Measurements from ENCODE around the gene RFWD3. TPM values are rescaled to one million over a fixed set of nuclear protein-coding genes. Genes with fewer than 3 reads are reported as not detected.

Gene RFWD3
- total RNA-seq, 4 donors from 2014 or later, result 20.3 to 33.5 (median 23.0) TPM

DNA sequence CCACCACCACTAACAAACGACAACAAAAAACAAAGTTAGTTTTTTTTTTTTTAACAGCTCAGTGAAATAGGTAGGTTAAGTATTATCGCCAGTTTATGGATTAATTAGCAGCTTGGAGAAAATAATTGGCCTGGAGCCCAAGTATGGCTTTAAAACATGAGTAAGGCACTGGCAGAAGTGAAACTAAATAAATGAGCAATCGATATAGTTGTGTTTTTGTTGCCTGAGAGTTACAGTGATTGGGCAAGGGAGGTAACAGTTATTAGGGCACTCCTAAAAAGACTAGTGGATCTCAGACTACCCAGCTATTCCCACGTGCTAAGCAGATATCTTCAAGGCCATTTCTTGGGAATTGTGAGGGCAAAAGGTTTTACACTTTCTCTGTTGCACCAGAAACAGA is 31.5 kb upstream of the RFWD3 start:
- 43 to 46% methylated on average over 4 of the region's 4 CpGs for WGBS, 2 donors
- intact Hi-C loops (cut with DNase I; ENCODE audit: low total_unique reads), result no loop called here
- no peak for TF ChIP-seq POLR2A (IDR thresholded peaks at IDR 0.05)
- TF ChIP-seq, protein P1, sequence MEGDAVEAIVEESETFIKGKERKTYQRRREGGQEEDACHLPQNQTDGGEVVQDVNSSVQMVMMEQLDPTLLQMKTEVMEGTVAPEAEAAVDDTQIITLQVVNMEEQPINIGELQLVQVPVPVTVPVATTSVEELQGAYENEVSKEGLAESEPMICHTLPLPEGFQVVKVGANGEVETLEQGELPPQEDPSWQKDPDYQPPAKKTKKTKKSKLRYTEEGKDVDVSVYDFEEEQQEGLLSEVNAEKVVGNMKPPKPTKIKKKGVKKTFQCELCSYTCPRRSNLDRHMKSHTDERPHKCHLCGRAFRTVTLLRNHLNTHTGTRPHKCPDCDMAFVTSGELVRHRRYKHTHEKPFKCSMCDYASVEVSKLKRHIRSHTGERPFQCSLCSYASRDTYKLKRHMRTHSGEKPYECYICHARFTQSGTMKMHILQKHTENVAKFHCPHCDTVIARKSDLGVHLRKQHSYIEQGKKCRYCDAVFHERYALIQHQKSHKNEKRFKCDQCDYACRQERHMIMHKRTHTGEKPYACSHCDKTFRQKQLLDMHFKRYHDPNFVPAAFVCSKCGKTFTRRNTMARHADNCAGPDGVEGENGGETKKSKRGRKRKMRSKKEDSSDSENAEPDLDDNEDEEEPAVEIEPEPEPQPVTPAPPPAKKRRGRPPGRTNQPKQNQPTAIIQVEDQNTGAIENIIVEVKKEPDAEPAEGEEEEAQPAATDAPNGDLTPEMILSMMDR (IDR thresholded peaks at IDR 0.05), result no peak
- no peak overlapping the region for H3K4me3 ChIP-seq (ENCODE audit: low read depth, poor library complexity, severe bottlenecking)
- no peak for DNase-seq (ENCODE audit: low spot score in 2 of 2)

DNA sequence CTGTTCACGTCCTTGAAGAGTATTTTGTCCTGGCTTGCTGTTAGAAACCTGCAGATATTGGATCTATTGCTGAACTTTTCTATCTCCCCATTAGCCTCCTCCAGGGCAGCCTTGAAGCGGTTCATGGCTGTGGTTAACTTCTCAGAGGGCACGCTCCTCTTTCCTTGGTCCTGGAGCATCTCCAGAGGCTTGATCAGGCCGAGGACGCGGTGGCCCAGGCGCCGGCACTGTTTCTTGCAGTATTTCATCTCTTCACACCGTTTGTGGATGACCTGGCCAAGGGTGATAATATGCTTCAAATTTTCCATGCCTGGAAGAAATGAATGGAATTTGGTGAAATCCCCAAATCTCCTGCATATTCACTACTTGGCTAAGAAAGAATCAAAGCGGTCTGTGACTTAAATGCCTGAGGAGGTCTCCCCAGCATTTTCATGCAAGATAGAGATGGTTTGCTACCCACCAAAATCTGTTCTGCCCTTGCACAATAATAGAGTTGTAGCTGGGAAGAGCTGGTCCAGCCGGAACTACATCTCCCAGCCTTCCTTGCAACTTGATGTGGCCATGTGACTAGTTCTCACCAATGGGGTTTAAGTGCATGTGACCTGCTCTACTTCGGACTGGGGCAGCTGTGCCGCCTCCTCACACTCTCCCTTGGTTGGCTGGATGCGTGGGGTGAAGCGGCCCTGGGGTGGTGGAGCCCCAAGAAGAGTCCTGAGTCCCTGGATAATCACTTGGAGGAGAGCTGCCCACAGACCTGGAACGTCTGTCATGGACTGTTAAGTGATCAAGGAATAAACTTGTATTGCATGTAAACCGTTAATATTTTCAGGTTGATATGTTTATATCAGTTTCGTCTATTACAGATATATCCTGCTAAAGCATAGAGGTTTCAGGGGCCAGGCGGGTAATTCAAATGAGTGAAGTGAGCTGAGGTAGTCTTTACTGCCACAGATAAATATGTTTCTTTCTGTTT is 29.1 kb upstream of the RFWD3 start:
- no peak for TF ChIP-seq POLR2A (IDR thresholded peaks at IDR 0.05)
- TF ChIP-seq, protein P1 (IDR thresholded peaks at IDR 0.05), result no peak
- WGBS, 2 donors, result 49 to 53% methylated on average over 19 of the region's 19 CpGs
- intact Hi-C loops (cut with DNase I; ENCODE audit: low total_unique reads), result no loop called here
- no peak overlapping the region for H3K4me3 ChIP-seq (ENCODE audit: low read depth, poor library complexity, severe bottlenecking)
- DNase-seq (ENCODE audit: low spot score in 2 of 2), result peak; percentile 84 to 93

DNA sequence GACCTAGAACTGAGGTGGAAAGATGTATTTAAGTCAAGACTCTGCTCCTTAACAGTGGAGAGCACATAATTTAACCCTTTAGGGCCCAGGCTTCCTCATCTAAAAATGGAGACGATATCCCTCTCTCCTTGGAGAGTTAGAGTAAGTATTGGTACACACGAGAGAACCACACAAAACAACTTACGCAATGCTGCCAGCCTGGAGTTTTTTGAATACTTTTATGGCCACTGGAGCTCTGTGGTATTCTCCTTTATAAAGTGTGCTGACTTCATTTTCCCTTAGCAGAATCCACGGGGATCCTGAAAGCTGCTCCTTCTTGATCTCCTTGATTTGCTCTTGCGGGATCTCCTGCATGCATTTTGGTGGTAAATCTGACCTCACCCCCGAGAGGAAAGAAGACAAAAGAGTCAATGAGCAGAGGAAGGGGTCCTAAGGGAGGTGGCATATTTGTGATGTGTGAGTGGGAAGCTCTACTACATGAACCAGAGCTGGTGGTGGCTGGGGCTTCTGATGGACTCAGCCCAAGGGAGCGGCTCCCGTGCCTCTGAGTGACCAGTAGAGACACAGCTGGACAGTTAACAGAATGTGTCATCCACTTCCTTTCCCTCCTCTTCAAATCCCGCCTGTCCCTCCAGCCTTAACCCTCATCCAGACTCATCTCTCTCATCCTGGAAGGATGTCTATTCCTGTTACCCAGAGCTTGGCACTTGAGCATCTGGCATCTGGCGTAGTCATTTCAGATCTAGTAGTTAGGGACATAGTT is 24.6 kb upstream of the RFWD3 start:
- intact Hi-C loops (cut with DNase I; ENCODE audit: low total_unique reads), result no loop called here
- no peak for DNase-seq (ENCODE audit: low spot score in 2 of 2)
- TF ChIP-seq POLR2A (IDR thresholded peaks at IDR 0.05), result no peak
- TF ChIP-seq, protein P1 (IDR thresholded peaks at IDR 0.05), result no peak
- WGBS, 2 donors, result 83 to 84% methylated on average over 10 of the region's 10 CpGs
- H3K4me3 ChIP-seq (ENCODE audit: low read depth, poor library complexity, severe bottlenecking), result no peak overlapping the region

DNA sequence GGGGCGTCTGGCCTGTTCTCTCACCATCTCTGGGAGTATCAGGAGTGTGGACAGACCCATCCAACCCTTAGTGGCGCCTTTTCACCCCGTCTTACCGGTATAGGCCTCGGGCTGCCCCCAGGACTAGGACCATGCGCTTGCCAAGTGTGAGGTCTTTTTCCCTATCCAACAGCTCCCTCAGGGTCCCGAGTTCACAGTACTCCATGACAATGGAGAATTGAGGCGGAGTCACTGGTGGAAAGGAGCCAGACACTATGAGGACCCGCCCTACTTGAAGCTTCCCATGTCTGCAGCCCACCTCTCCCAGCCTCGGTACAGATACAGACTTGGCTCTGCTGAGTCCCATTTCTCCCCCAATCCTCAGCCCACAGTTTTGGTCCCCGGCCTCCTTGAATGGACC is 15.9 kb upstream of the RFWD3 start:
- intact Hi-C loops (cut with DNase I; ENCODE audit: low total_unique reads), result no loop called here
- WGBS, 2 donors, result 89 to 93% methylated on average over 11 of the region's 11 CpGs
- no peak for DNase-seq (ENCODE audit: low spot score in 2 of 2)

DNA sequence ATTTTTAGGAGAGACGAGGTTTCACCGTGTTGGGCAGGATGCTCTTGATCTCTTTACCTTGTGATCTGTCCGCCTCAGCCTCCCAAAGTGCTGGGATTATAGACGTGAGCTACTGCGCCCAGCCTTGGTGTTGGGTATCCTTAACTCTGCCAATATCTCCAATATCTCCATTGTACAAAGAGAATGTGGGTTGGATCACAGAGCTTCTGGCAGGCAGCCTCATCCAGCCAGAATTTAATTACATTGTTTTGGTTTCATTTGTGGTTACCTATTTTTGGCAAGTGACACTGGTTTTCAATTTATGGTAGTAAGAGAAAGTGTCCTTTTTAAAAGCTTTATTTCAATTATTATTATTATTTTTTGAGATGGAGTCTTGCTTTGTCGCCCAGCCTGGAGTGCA is 14.0 kb upstream of the RFWD3 start:
- TF ChIP-seq, protein P1 (IDR thresholded peaks at IDR 0.05), result no peak
- no peak for TF ChIP-seq POLR2A (IDR thresholded peaks at IDR 0.05)
- H3K4me3 ChIP-seq (ENCODE audit: low read depth, poor library complexity, severe bottlenecking), result no peak overlapping the region
- DNase-seq (ENCODE audit: low spot score in 2 of 2), result no peak
- 75 to 87% methylated on average over 6 of the region's 6 CpGs for WGBS, 2 donors
- intact Hi-C loops (cut with DNase I; ENCODE audit: low total_unique reads), result no loop called here

More for the DNA sequence above, 15.9 kb upstream of the RFWD3 start:
- no peak for TF ChIP-seq POLR2A (IDR thresholded peaks at IDR 0.05)
- TF ChIP-seq, protein P1 (IDR thresholded peaks at IDR 0.05), result no peak
- no peak overlapping the region for H3K4me3 ChIP-seq (ENCODE audit: low read depth, poor library complexity, severe bottlenecking)

Measured in lower leg skin (tissue), 4 donors.